DMS114 treated with DMSO at 0.1 percent for 48 hours (cell line): ENCODE results near the gene HMGN1.

Source experiments
- DNase-seq: peaks from one replicate; lab custom pipeline; 2025; ENCODE audit not compliant: unreplicated experiment; lab: John Stamatoyannopoulos, UW

HMGN1 gene

DNA sequence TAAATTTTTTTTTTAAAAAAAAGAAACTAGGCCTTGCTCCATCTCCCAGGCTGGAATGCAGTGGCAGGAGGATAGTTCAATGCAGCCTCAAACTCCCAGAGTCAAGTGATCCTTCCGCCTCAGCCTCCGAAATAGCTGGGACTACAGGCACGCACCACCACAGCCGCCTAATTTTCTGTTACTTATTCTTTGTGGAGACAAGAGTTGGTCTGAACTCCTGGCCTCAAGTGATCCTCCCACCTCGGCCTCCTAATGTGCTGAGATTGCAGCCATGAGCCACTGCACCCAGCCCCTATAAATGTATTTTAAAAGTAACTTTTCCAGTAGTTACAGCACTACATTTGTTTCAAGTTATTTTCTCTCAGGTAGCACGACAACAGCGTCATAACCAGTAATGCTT is 37.7 kb downstream of the HMGN1 start:
- no peak for DNase-seq

DNA sequence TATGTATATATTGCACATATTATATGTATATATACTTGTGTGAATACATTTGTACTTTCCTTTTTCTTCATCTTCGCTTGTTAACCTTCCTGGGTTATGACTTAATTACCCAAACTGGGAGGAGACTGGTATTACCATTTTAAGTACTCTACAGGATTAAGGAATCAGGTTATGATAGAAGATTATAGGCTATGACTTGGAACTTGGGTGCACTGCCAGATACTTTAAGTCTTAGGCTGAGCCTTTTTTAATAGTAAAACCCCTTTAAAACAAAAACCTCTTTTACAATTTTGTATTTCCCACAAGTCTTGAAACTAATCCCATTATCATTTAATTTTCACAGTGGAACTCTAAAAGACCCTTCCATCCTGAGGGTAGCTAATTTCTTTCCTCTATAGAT is 41.4 kb downstream of the HMGN1 start:
- no peak for DNase-seq

DNA sequence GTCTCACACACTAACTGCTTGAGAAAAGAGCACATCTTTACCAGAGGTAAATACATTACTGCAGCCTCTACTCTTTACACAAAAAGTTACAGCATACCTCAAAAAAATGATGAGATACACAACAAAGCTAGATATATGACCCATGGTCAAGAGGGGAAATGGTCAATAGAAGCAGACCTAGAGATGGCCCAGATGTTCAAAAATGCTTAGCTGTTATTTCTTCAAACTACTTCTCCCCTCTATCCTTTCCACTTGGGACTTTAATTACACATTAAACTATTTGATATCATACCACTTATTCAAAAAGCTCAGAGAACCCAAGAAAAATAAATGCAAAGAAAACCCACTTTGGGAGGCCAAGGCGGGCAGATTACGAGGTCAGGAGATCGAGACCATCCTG is 48.3 kb downstream of the HMGN1 start:
- no peak for DNase-seq

DNA sequence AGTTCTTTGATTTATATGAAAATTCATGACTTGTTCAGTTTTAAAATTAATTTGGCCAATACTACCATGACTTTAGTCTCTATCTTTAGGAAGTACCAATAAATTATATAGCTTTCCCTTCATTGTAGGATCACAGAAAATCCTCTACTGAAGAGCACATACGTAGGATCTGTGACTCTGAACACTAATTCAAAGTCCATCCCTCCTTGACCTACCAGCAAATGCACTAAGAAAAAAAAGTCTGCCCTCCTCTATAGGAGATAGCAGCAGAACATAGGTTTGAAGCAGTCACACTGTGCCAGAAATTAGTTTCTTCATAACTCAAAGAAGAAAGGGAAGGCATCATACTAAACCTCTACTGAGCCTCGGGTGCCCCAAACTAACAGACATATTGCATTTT is 52.0 kb downstream of the HMGN1 start:
- no peak for DNase-seq
